GM12801 (cell line): ENCODE data around the gene XYLB.

Experiments
- TF ChIP-seq, protein P1 (sequence below): IDR thresholded peaks from one replicate; pipeline ENCODE4 v1.5.1; 2011; ENCODE audit warnings: control low read depth; ENCODE audit not compliant: insufficient read length; ENCODE audit errors: extremely low read depth

Gene XYLB

GRCh38 chr3:38311941-38312340, 34.6 kb upstream of the XYLB start:
- TF ChIP-seq, protein P1, sequence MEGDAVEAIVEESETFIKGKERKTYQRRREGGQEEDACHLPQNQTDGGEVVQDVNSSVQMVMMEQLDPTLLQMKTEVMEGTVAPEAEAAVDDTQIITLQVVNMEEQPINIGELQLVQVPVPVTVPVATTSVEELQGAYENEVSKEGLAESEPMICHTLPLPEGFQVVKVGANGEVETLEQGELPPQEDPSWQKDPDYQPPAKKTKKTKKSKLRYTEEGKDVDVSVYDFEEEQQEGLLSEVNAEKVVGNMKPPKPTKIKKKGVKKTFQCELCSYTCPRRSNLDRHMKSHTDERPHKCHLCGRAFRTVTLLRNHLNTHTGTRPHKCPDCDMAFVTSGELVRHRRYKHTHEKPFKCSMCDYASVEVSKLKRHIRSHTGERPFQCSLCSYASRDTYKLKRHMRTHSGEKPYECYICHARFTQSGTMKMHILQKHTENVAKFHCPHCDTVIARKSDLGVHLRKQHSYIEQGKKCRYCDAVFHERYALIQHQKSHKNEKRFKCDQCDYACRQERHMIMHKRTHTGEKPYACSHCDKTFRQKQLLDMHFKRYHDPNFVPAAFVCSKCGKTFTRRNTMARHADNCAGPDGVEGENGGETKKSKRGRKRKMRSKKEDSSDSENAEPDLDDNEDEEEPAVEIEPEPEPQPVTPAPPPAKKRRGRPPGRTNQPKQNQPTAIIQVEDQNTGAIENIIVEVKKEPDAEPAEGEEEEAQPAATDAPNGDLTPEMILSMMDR: no peak

DNA sequence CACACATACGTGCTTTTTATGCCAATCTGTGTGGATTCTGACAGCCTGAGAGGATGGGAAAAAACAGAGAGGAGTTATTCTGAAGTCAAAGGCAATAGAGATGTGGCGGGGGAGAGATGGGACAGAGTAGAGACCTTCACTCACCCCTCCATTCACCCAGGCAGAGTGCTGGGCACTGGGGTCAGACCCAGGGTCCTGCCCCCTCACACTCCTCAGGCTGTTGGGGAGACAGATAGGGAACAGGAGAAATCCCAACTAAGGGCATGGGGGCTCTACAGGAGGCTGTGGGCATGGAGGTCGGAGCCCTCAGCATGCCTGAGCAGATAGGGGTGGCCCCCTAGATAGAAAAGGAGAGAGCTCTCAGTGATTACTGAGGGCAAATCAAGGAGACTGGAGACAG, 34.2 kb upstream of the XYLB start:
- TF ChIP-seq, protein P1: no peak

DNA sequence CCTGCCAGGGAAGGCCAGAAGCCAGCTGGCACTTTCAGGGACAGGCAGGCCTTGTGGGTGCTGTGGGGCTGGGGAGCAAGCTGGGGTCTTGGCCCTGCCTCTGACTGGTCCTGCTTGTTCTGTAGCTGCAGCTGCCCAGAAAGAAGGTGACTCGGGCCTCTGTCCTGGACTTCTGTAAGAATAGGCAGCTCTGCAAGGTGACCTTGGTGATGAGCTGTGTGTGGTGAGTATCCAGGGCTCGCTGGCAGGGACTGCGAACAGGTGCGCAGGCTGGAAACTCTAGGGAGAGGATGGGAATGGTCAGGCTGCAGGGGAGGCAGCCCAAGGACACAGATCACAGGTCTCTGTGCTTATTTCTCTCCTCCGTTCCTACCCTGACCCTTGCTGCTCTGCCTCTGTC, 33.3 kb upstream of the XYLB start:
- TF ChIP-seq, protein P1: no peak

- TF ChIP-seq, protein P1: no peak
Observed at GRCh38 chr3:38313695-38314094, 32.9 kb upstream of the XYLB start.

DNA sequence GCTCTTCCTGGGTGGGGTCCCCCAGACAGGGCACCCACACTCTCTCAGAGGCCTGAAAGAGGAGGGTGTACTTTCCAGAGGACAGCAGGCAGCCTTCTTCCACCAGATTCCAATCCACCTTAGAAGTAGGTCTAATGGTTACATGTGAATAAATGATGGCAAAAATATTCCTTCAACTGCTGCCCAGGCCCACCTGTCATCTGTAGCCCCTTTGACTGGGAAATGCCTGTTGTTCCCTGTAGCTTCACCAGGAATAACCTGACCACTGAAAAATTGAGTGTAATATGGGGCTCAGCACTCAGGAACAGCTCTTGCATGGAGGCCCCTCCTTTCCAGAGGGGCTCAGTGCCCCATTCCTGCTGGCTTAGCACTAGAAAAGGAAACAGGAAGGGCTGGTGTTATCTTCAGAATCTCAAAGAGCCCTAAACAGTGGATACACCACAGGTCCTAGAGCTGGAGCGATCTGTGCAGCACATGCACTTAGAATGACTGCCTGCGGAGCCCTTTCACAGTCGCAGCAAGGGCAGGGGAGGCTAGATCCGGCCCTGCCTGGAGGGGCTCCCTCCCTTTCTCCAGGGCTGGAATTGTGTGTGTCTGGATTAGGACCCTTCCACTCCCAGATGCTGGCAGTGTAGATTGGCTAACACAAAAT, 32.3 kb upstream of the XYLB start:
- TF ChIP-seq, protein P1: no peak

DNA sequence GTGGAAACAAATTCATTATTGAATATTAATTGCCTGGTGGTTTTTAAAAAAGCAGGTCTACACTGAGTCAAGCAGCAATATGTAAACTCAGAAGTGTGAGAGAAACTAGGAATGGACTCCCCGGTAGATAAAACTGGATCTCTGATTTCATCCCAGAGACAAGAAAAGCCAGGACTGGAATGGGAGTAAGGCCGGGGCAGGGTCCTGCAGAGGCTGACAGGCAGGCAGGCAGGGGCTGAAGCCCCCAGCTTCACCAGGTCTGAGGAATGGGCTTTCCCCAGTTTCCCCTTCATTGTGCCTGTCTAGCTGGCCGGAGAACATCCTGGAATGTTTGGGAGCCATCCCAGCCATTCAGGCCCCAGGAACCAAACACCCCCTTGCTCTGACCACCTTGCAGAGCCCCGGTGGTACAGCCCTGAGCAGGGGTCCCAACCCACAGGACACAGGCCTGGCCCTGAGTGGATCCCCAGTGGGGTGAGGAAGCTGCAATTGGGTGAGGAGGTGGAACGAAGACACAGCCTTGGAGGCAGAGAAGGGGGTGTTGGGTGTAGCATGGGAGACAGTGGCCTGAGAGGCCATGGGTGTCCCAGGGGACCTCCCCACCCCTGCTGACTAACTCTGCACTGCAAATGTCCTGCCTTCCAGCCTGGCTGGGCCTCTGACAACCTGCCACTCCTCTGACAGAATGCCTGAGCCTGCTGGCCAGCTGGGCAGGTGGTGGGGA, 31.7 kb upstream of the XYLB start:
- TF ChIP-seq, protein P1: no peak

GRCh38 chr3:38315488-38316230, 30.9 kb upstream of the XYLB start:
- TF ChIP-seq, protein P1: no peak
